Cardiac septum (tissue), 1 donor: ENCODE results near the gene TMED6. TPM values are rescaled to one million over a fixed set of nuclear protein-coding genes. Genes with fewer than 3 reads are reported as not detected.

Source experiments
- DNase-seq: peaks from one replicate; pipeline ENCODE4 v3.0.0-alpha.2; 2020; ENCODE audit warnings: low spot score
- intact Hi-C: fragments of 100-400 bp; cut with DNase I; formaldehyde crosslinking; loops from one replicate; pipeline ENCODE4 v1.14.0; 2022
- total RNA-seq: library from RNA; stranded (reverse); fragmentation: NEBNext Ultra II Directional; extraction: Animal tissue kit (Norgen Biotek cat#: 25700); gene quantifications from one replicate; pipeline ENCODE4 v1.2.1, GENCODE V29; 2021
- donor health status: DM: no; HTN: no; CAD: no.

Gene TMED6
- total RNA-seq, 1 donor from 2014 or later: 0.38 TPM

- no peak for DNase-seq
- intact Hi-C loops: loop anchor here (1.0 kb wide), 1 partner anchor 16 kb away; the partner anchor contains the start of gene VPS4A
These were observed 23.8 kb downstream of the TMED6 start for GRCh38 chr16:69327585-69328310.

GRCh38 chr16:69326172-69326873 lies 25.3 kb downstream of the TMED6 start:
- intact Hi-C loops: no loop called here
- no peak for DNase-seq

DNA sequence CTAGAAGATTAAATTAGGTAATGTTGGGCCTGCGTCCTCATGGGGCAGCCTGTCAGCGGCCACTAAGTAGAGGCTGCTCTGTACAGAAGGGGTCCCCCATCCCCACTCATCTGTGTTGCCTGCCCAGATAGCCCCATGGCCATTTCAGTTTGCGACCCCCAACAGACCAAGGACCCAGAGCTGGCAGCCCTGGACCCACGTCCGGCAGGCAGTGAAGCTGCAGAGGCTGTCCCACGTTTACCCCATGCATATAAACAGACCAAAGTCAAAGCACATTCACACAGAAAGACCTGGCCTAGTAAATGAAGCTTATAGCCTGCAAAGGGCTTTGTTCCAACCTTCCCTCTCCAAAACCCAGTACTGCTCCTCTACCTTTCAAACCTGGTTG lies 25.8 kb downstream of the TMED6 start:
- intact Hi-C loops: no loop called here
- no peak for DNase-seq

DNA sequence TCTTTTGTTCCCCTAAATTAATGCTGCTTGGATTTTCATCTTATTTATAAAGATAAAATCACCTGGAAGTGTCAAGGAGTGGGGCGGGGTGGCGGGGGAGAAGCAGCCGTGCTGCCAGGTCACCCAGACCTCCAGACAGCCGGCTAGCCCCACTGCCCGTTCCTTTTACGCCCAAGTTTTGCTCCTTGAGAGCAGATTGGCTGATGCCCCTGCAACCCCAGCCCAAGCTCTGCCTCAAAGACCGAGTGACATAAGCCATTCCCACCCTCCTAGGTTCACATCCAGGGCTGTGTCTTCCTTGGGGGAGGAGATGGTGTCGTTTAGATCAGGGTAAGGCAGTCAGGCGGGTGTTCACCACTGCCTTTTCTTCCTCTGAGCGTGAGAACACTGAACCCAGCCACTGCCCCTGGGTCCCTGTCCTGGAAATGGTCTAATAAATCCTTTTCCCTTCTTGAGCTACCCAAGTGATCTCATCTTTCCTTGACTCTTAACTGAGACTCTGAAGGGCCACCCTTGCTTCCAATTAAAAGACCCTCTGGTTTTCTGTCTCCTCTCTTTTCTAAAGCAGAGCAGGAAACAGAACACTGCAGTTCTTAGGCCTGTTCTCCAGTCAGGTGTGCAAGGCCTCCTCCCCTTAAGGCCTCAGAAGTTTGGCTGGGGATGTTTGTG lies 26.9 kb downstream of the TMED6 start:
- intact Hi-C loops: no loop called here
- DNase-seq: no peak

DNA sequence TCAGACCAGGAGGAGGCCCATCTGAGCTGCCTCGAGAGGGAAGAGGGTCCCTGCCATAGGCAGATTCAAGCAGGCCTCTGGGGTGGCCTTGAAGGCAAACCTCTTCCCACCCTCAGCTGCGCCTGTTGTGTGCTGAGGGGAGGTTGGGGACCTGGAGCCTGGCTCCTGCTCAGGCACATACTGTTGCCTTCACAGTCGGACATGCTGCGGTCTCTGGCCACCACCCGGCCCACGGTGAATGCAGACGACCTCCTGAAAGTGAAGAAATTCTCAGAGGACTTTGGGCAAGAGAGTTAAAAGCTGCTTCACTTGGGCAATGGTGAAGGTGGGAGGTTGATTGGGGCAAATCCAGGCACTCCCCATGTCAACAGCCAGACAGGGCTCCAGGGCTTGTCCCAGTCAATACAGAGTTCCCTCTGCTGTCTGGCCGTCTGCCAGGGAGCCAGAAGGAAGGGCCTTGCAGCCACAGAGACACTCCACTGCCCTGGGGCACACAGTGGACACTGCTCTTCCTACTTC lies 27.5 kb downstream of the TMED6 start:
- no peak for DNase-seq
- intact Hi-C loops: no loop called here

GRCh38 chr16:69323415-69323814 lies 28.2 kb downstream of the TMED6 start:
- no peak for DNase-seq
- intact Hi-C loops: no loop called here

- no peak for DNase-seq
- intact Hi-C loops: no loop called here
These were observed 29.2 kb downstream of the TMED6 start for GRCh38 chr16:69322343-69322742.

DNA sequence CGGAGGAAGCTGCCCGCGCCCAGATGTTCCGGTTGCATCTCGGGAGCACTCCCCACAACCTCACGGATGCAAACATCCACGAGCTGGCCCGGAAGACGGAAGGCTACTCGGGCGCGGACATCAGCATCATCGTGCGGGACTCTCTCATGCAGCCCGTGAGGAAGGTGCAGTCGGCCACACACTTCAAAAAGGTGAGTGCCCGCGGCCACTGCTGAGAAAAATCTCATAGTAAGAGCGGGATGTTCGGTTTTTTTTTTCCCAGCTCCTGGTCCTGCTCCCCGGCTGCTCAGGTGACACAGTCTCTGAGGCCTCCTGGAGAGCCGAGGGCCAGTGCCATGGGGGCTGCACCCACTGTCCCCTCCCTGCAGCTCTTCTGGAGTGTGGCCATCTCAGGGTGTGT lies 30.5 kb downstream of the TMED6 start:
- DNase-seq: no peak
- intact Hi-C loops: no loop called here

DNA sequence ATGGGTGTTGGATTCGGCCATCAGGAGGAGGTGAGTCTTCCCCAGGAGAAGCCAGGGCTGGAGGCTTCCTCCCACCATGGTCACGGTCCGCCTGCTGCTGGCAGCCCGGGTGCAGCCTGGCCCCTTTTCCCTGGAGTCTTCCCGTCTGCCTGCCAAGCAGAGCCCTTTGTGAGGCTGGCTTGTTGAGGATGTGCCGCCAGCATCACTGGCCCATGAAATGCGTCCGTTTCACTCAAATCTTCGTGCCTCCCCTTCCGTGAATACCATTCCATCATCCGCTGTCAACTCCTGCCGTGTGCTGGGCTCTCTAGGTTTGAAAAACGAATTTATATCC lies 30.9 kb downstream of the TMED6 start:
- intact Hi-C loops: no loop called here

GRCh38 chr16:69319826-69320739 lies 31.5 kb downstream of the TMED6 start:
- DNase-seq: no peak
- intact Hi-C loops: no loop called here

More for the DNA sequence above, 30.9 kb downstream of the TMED6 start:
- no peak for DNase-seq

- intact Hi-C loops: no loop called here
- no peak for DNase-seq
These were observed 32.2 kb downstream of the TMED6 start for GRCh38 chr16:69319381-69319780.

DNA sequence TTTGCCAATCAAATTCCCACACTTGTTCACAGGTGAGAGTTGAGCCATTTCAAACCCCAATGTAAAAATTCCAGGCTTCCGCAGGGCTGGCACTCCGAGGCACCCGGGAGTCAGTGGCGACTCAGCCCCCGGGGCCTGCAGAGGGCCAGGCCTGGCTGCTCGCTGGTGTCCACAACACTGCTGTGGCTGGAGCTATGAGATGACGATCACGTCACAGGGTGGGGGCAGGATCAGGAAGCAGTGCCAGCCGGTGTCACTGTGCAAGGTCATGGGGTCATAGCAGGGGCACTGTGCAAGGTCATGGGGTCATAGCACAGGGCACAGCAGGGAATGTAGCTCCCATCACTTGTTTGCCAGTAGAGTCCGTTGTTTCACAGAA lies 32.7 kb downstream of the TMED6 start:
- no peak for DNase-seq
- intact Hi-C loops: no loop called here

GRCh38 chr16:69318177-69318910 lies 33.2 kb downstream of the TMED6 start:
- DNase-seq: no peak
- intact Hi-C loops: no loop called here

DNA sequence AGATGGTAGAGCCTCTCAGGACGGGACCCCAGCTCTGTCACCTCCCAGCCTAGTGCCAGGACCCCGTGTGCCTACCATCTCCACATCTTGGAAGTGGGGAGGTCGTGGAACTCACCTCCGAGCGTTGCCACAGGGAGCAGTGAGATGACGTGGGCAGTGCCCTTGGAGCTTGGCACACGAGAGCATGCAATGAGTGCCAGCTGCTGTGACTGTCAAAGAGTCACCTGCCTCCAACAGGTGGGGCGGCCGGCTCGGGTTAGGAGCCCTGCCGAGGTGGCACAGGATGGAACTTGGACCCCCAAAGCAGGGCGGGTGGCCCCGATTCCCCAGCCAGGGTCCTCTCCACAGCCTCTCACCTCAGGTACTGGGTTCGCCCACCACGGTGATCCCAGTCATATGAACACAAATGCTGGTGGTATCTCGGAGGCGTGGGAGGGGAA lies 35.0 kb downstream of the TMED6 start:
- no peak for DNase-seq
- intact Hi-C loops: no loop called here

DNA sequence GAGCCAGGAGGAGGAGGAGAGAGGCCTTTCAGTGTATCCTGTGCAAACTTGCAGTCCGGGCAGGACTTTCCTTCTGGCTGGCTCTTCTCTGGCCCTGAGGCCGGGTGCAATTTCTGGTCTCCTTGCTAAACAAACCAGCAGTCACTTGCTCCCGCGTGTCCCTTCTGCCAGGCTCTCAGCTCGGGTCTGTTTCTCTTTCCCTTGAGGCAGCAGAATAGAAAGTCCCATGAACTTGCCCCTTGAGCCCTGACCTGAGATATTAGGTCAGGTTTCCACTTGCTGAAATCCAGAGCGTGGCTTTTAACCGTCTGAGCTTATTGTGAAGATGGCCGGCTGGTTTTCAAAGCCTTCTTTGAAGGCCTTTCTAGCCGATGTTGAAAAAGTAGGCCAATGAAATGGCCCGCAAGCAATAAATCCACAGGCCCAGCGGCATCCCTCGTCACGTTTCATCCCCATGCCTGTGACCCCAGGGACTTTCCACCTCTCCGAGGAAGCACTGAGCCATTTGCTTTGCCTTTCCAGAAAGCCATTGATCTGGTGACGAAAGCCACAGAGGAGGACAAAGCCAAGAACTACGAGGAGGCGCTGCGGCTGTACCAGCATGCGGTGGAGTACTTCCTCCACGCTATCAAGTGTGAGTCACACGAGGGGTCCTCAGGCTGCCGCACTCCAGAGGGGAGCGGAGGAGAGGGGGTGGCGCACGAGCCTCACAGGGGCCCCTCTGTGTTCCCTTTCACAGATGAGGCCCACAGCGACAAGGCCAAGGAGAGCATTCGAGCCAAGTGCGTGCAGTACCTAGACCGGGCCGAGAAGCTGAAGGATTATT lies 35.9 kb downstream of the TMED6 start:
- DNase-seq: no peak
- intact Hi-C loops: no loop called here

DNA sequence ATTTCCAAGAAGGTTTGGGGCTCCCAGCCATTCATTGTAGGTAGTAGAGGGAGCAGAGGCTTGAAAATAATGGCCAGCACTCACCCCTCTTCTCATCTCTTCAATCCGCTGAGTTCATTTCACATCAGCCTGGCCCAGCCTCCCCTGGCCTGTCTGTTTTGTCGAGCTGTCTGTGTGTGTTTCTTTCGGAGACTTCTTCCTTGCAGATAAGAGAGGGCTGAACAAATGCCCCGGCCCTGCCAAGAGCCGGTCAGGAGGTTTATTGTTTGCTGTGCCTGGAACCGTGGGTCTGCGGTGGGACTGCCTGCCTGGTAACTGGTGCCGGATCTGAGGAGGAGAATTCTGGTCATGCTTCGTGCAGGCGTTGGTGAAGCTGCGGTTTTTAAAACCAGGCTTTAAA lies 37.1 kb downstream of the TMED6 start:
- DNase-seq: no peak
- intact Hi-C loops: no loop called here

- intact Hi-C loops: no loop called here
- DNase-seq: no peak
These were observed 38.1 kb downstream of the TMED6 start for GRCh38 chr16:69313469-69313868.
